Glutamatergic neuron (in vitro differentiated cells): ENCODE measurements around the gene SLC25A47. TPM values are rescaled to one million over a fixed set of nuclear protein-coding genes. Genes with fewer than 3 reads are reported as not detected.
"Not testable (repeated sequence)": the region's sequence is repeated elsewhere in the genome, so short reads cannot be mapped to it uniquely, and the experiment has no call there.

Experiments
- DNase-seq: peaks from one replicate; pipeline ENCODE4 v3.0.0; 2022
- H3K27ac Mint-ChIP-seq: one replicate; pipeline ENCODE4 v1.8.0; 2020; ENCODE audit warnings: mild to moderate bottlenecking, mixed read lengths, inconsistent platforms; ENCODE audit not compliant: unreplicated experiment
- H3K27me3 Mint-ChIP-seq: one replicate; pipeline ENCODE4 v1.8.0; 2020; ENCODE audit warnings: mild to moderate bottlenecking, moderate library complexity, mixed read lengths, inconsistent platforms; ENCODE audit not compliant: unreplicated experiment
- H3K36me3 Mint-ChIP-seq: one replicate; pipeline ENCODE4 v1.8.0; 2020; ENCODE audit warnings: mild to moderate bottlenecking, mixed read lengths, inconsistent platforms; ENCODE audit not compliant: unreplicated experiment
- H3K4me1 Mint-ChIP-seq: one replicate; pipeline ENCODE4 v1.8.0; 2020; ENCODE audit warnings: mild to moderate bottlenecking, low read depth, mixed read lengths, inconsistent platforms; ENCODE audit not compliant: unreplicated experiment
- H3K4me3 Mint-ChIP-seq: one replicate; pipeline ENCODE4 v1.8.0; 2020; ENCODE audit warnings: mild to moderate bottlenecking, mixed read lengths, inconsistent platforms; ENCODE audit not compliant: unreplicated experiment
- H3K9me3 Mint-ChIP-seq: one replicate; pipeline ENCODE4 v1.8.0; 2020; ENCODE audit warnings: mild to moderate bottlenecking, moderate library complexity, mixed read lengths, inconsistent platforms; ENCODE audit not compliant: unreplicated experiment
- total RNA-seq: library from RNA; stranded (reverse); fragmentation: NEBNext Ultra II Directional; extraction: Animal tissue kit (Norgen Biotek cat#: 25700); gene quantifications from one replicate; pipeline ENCODE4 v1.2.1, GENCODE V29; 2021; ENCODE audit not compliant: unreplicated experiment
- TF ChIP-seq, protein P1 (sequence below): fragments of 200-600 bp; sonication (generic); IDR thresholded peaks from one replicate; pipeline ENCODE4 v1.5.0; 2021; ENCODE audit not compliant: partially characterized antibody, unreplicated experiment

SLC25A47 gene
- total RNA-seq, 1 donor from 2014 or later, result not detected

DNA sequence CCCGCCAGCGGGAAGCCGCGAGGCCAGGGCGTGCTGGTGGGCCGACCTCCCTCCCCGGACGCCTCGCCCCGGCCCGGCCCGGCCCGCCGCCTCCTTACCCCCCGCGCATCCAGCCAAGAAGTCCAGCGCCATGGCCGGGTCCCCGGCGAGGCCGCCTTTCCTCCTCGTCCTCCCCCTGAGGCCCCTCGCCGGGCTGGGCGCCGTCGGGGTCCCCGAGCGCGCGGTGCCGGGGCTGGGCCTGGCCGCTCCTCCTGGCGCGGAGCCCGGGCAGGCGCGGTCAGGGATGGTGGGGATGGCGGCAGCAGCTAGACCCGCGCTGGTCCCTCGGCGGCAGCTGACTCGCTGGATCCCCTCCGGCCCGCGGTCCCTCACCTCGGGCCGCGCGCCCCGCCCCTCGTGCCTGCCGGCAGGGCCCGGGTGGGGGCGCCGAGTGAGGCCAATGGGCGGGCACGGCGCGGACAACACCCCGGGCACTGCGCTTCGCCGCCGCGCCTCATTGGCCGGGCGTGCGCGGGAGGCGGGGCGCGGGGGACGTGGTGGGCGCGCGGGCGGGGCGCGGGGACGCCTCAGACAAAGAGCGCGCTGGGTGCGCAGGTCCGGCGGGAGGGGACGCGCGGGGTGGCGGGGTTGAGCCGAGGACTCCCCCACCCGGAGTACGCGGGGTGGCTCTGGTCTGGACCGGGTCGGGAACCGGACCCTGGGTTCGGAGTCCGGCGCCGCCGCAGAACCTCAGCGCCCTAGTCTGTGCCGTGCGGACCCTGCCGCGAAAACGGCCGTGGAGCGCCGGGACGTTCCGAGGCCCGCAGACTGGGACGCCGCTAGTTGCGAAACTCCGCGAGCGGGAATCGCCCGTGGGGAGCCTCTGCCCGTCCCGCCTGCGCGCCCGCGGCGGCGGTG, 16.8 kb upstream of the SLC25A47 start, which contains the start of gene SLC25A29:
TSS of gene SLC25A29 (minus strand) at position 344 of the 897 bp plus-strand sequence. CDS start at position 132, 212 bp downstream.
- peaks cover 12% of the 10 kb centered on the region for H3K9me3 Mint-ChIP-seq
- DNase-seq, result peak; percentile 96
- peak within 1 kb of the TSS; percentile 96 for H3K4me3 Mint-ChIP-seq
- H3K27ac Mint-ChIP-seq, result peak within 1 kb of the TSS; percentile 88
- TF ChIP-seq, protein P1, sequence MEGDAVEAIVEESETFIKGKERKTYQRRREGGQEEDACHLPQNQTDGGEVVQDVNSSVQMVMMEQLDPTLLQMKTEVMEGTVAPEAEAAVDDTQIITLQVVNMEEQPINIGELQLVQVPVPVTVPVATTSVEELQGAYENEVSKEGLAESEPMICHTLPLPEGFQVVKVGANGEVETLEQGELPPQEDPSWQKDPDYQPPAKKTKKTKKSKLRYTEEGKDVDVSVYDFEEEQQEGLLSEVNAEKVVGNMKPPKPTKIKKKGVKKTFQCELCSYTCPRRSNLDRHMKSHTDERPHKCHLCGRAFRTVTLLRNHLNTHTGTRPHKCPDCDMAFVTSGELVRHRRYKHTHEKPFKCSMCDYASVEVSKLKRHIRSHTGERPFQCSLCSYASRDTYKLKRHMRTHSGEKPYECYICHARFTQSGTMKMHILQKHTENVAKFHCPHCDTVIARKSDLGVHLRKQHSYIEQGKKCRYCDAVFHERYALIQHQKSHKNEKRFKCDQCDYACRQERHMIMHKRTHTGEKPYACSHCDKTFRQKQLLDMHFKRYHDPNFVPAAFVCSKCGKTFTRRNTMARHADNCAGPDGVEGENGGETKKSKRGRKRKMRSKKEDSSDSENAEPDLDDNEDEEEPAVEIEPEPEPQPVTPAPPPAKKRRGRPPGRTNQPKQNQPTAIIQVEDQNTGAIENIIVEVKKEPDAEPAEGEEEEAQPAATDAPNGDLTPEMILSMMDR, result no peak
- H3K4me1 Mint-ChIP-seq, result peaks cover 21% of the 10 kb centered on the region
- H3K27me3 Mint-ChIP-seq, result peaks cover 9% of the 10 kb centered on the region
- H3K36me3 Mint-ChIP-seq, result no peaks in the 10 kb centered on the region

DNA sequence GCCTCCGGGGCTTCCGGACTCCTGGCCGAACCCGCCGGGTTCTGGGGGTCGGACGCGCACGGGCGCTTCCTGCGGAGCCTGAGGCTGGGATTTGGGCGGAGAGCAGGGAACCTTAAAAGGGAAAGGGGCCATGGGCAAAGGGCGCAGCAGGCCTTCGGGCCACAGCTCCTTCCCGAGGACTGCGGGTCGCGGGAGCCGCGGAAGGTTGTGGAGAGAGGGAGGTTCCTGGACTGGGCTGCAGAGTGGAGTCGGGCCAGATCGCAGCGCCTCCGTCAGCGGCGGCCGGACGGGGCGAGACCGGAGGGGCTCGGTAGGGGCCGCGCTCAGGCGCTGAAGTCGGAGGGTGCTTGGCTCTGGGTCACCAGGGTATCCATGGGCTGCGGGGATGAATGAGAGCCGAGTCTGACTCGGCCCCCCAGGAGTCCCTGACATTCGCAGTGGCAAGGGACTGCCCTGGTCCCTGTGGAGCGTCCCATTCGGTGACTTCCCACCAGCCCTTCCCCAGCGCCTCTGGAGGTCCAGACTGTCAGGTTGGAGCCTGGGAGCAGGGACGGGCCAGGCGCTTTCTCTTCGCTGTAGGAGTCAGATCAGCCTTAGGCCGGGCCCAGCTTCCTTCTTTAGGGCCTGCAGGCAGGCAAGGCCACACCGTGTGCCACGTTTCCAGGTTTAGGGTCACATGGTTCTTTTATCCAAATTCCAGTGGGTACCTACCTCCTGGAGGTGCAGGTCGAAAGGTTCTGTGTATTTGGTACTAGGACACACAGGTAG, 16.0 kb upstream of the SLC25A47 start:
- Mint-ChIP-seq H3K27me3 (peaks cover 10% of the 10 kb centered on the region), H3K9me3 (peaks cover 12% of the 10 kb centered on the region), H3K27ac (peak overlapping the region; percentile 88), H3K4me3 (peak overlapping the region; percentile 92), H3K4me1 (peaks cover 26% of the 10 kb centered on the region), H3K36me3 (no peaks in the 10 kb centered on the region)
- TF ChIP-seq, protein P1, result no peak
- DNase-seq, result peak; percentile 54

DNA sequence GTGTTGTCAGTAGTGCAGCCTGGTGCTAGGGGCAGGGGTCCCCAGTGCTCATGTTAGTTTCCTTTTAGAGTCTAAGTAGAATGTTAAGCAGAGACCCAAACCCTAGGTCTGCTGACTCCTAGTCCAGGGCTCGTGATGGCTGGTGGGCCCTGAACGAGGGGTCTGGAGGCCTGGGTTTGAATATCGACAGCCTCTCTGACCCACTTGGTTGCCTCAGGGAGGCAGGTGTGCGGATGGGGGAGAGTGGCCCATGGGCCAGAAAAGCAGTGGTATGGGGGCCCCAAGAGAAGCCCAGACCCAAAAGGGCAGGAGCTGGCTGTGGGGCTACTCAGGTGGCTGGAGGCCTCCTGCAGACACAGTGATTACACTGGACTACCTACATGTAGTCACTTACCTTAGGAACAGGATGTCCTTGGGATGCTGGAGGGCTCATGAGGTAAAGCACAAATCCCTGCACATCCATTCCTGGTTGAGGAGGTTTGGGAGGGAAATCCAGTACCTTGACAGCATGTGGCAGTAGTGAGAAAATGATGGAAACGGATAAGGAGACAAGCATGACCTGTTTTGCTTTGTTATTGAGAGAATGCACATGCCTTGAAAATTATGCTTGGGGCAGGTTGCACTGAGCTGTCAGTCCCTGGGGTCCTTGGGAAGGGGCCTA, 15.2 kb upstream of the SLC25A47 start:
- peak overlapping the region; percentile 88 for H3K27ac Mint-ChIP-seq
- H3K4me3 Mint-ChIP-seq, result peak overlapping the region; percentile 92
- H3K9me3 Mint-ChIP-seq, result peaks cover 15% of the 10 kb centered on the region
- H3K4me1 Mint-ChIP-seq, result peaks cover 29% of the 10 kb centered on the region
- TF ChIP-seq, protein P1, result no peak
- no peaks in the 10 kb centered on the region for H3K36me3 Mint-ChIP-seq
- DNase-seq, result no peak
- H3K27me3 Mint-ChIP-seq, result peaks cover 10% of the 10 kb centered on the region

DNA sequence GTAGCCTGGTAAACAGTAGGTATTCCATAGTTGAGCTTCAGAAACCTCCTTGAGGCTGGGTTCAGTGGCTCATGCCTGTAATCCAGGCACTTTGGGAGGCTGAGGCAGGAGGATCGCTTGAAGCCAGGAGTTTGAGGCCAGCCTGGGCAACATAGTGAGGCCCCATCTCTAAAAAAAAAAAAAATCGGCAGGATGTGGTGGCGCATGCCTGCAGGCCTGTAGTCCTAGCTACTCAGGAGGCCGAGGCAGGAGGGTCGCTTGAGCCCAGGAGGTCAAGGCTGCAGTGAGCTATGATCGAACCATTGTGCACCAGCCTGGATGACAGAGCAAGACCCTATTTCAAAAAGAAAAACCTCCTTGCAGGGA, 14.7 kb upstream of the SLC25A47 start:
- Mint-ChIP-seq H3K9me3 (peaks cover 15% of the 10 kb centered on the region), H3K4me1 (peaks cover 33% of the 10 kb centered on the region), H3K27ac (peak overlapping the region; percentile 88), H3K27me3 (peaks cover 13% of the 10 kb centered on the region), H3K4me3 (peak overlapping the region; percentile 92)
- DNase-seq, H3K36me3 Mint-ChIP-seq: not testable (repeated sequence)

DNA sequence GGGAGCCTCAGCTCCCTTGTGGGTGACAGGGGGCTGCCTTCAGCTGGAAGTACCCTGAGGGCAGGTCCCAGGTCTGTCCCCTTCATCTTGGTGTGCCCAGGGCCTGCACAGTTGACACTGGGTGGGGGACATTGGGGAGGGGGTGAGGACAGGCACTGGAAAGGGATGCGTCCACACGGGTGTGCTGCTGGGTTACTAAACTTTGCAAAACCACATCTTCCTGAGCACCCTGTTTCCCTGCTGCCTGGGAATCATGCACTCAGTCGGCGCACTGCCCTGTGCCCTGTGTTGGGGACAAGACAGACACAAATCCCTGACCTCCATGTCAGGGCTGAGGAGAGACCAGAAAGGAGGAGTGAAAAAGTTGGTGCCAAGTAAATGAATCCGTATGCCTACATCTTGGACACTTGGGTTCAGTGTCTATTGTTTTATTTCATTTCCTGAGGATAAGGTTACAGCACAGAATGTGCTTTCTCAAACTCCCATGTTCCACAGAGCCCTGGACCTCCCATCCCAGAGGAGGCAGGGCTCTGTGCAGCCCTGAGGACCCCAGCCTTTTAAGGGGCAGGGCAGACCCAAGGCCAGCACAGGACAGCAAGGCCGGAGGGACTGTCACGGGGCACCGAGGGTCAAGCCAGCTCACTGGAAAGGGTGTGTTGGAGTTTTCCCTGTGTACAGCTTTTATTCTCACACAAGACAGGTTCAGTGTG, 14.0 kb upstream of the SLC25A47 start:
- peak overlapping the region; percentile 92 for H3K4me3 Mint-ChIP-seq

DNA sequence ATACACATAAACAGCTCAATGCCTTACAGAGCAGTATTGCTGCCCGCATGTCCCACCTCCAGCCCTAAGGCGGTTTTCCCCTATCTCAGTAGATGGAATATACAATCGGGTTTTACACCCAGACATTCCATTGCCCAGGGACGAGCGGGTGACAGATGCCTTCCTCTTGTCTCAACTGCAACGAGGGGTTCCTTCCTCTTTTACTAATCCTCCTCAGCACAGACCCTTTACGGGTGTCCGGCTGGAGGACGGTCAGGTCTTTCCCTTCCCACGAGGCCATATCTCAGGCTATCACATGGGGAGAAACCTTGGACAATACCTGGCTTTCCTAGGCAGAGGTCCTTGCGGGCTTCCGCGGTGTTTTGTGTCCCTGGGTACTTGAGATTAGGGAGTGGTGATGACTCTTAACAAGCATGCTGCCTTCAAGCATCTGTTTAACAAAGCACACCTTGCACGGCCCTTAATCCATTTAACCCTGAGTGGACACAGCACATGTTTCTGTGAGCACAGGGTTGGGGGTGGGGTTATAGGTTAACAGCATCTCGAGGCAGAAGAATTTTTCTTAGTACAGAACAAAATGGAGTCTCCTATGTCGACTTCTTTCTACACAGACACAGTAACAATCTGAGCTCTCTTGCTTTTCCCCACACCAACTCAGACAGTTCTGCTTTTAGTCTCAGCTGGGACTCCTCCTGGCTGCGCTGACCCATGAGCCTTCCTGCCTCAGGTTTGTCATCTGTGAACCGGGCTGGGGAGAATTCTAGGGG, 10.8 kb upstream of the SLC25A47 start:
- peaks cover 11% of the 10 kb centered on the region for H3K9me3 Mint-ChIP-seq
- H3K4me3 Mint-ChIP-seq, result peak overlapping the region; percentile 63
- H3K4me1 Mint-ChIP-seq, result peaks cover 38% of the 10 kb centered on the region
- H3K27me3 Mint-ChIP-seq, result peaks cover 14% of the 10 kb centered on the region
- H3K27ac Mint-ChIP-seq, result peak overlapping the region; percentile 94
- peak; percentile 12 for DNase-seq
- not testable (repeated sequence) for H3K36me3 Mint-ChIP-seq

More for the DNA sequence above, 14.0 kb upstream of the SLC25A47 start:
- H3K36me3 Mint-ChIP-seq, result no peaks in the 10 kb centered on the region
- peaks cover 14% of the 10 kb centered on the region for H3K9me3 Mint-ChIP-seq
- TF ChIP-seq, protein P1, result no peak
- DNase-seq, result peak; percentile 19
- H3K4me1 Mint-ChIP-seq, result peaks cover 32% of the 10 kb centered on the region
- H3K27ac Mint-ChIP-seq, result peak overlapping the region; percentile 88
- peaks cover 14% of the 10 kb centered on the region for H3K27me3 Mint-ChIP-seq
